Activated CD8-positive, alpha-beta memory T cell treated with anti-CD3 and anti-CD28 coated beads, Interleukin-2, amount 50 U/mL, for 1 hour (primary cell): Measurements from ENCODE around the gene CYB561.

Experiments used
- DNase-seq: peaks from one replicate; pipeline ENCODE4 v3.0.0-alpha.2; 2020; ENCODE audit errors: extremely low read depth

The CYB561 gene

GRCh38 chr17:63407741-63408330 is 38.3 kb downstream of the CYB561 start:
- DNase-seq = no peak

GRCh38 chr17:63406689-63407330 is 39.3 kb downstream of the CYB561 start:
- DNase-seq = peak; percentile 37

GRCh38 chr17:63405741-63406261 is 40.3 kb downstream of the CYB561 start:
- no peak for DNase-seq

GRCh38 chr17:63405020-63405419 is 41.1 kb downstream of the CYB561 start:
- no peak for DNase-seq

GRCh38 chr17:63402431-63403212 is 43.5 kb downstream of the CYB561 start:
- no peak for DNase-seq

GRCh38 chr17:63399856-63400255 is 46.2 kb downstream of the CYB561 start:
- DNase-seq = no peak

- no peak for DNase-seq
Measured at GRCh38 chr17:63399316-63399715, 46.8 kb downstream of the CYB561 start.

- DNase-seq = no peak
Measured at GRCh38 chr17:63398680-63399079, 47.4 kb downstream of the CYB561 start.

GRCh38 chr17:63395075-63395805 is 50.9 kb downstream of the CYB561 start:
- DNase-seq = no peak

- DNase-seq = no peak
Measured at GRCh38 chr17:63390090-63390489, 56.0 kb downstream of the CYB561 start.

- no peak for DNase-seq
Measured at GRCh38 chr17:63387656-63388340, 58.3 kb downstream of the CYB561 start.

GRCh38 chr17:63382826-63383225 is 63.3 kb downstream of the CYB561 start:
- no peak for DNase-seq
